Kasumi-1 (cell line): ENCODE data around the gene CCSER1.
A peak's percentile ranks its signal among the peaks of the same experiment; 100 is the strongest.

Experiments
- DNase-seq, 2 experiments: peaks; one replicate each; lab custom pipeline; 2025; lab: John Stamatoyannopoulos, UW

The CCSER1 gene

DNA sequence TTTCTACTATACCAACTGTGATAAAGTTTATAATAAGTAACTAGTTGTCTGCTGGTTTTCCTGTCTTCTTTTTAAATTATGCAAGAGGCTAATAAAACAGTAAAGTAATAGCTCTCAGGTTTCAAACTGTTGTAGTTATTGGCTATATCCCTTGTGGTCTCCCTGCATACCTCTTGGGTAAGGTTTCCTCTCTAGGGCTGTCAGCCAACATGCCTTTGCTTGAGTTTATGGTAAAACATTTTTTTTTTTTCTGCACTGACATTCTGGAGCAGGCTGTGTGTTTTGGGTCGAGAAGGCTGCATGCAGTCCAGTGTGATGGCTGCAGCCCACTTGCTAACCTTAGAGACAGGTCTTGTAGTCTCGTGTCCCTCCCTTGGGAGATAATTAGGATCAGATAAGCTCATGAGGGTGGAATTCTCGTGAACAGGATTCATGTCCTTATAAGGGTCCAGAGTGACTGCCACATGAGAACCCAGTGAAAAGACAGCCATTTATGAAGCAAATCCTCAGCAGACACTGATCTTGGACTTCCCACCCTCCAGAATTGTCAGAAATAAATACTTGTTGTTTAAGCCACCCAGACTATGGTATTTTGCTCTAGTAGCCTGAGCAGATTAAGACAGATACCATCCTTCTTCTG, 831.2 kb downstream of the CCSER1 start:
- DNase-seq: peak; percentile 56 to 69

DNA sequence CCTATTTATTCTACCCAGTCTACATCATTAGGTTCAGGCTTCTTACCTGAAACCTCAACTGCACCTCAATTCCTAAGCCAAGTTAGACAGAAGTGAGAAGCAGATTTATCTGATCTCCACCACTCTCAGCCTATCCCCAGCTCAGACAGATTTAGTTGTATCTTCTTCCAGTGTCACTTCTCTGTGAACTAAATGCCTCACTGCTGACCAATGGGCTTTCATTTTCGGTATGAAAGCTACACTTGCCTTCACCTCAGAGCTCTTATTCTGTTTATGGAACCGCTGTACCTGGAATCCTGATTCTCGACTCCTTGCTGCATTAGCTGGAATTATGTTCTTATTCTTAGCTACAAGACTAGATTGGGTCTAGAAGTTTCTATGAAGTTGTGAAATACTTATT, 833.2 kb downstream of the CCSER1 start:
- no peak for DNase-seq

DNA sequence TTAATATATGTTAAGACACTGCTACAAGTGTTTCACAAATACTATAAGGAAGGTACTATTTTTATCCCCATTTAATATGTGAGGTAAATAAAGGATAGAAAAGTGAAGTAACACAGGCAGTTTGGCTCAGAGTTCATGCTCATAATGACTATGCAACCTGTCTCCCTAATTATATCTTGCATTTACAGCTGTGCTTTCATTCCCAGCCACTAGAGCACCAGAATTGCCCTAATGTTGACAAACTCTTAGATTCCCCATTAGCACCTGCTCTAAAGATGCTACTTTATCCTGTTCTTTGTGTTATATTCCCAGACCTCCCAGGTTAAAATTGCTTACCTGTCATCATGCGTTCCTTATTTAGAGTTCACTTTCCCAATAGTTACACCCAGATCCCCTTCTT, 833.6 kb downstream of the CCSER1 start:
- no peak for DNase-seq

DNA sequence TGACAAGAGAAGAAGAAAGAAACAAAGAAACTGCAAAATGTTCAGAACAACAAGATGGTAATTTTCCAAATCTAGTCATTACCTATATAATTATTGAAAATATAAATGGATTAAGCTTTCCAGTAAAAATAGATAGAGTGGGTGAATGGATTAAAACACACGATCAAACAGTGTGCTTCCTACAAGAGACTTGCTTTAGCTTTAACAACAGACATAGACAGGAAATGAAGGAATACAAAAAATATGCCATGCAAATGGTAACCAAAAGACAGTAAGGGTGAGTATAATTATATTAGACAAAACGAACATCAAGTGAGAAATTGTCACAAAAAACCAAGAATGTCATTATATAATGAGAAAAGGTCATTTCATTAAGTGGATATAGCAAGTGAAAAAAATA, 842.8 kb downstream of the CCSER1 start:
- no peak for DNase-seq

DNA sequence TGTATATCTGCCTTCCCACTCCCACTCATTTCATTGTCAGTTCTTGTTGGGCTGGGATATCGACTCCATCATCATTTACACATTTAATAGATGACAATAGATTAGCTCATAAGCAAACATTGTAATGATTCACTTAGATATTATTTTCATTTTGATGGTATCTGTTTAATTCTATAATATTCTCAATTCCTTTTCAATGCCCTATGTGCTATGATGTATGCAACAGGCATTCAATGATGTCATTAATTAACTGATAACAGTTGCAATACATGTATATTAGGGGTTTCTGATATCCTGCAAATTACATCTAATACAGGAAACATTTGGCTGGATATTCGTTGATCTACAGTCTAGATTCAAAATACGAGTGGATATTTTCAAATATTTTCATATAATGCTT, 850.5 kb downstream of the CCSER1 start:
- DNase-seq: no peak

DNA sequence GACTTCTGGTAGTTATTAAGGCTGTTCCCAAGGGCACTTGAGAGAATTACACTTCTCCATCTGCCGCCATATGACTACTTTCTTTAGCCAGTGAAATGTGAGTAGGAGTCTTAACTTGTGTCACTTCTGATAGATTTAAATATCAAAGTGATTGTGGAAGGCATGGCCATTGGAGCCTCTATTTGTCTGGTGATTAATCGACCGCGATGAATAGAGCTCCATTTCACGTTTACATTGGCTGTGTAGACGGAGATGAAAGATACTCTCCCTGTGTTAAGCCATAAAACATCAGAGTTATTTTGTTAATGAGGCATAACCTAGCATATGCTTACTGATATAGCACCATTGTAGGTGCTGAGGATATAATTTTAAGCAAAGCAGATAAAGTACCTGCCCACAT, 852.4 kb downstream of the CCSER1 start:
- DNase-seq: no peak

DNA sequence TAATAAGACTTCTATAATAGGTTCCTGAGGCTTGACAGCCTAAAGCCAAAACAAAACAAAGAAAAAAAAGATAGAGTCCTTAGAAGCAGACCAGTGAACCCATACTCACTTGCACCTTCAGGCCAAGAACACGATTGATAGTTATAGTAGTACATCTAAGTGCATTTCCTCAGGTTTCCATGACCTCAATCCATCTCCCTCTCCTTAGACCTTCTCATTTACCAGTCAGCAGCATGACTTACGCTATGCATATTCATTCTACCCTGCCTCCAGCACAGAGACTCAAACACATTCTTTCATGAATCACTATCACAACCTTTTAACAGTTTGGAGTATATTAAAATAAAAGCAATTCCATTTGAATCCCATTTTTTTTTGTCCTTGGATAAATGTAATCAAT, 855.6 kb downstream of the CCSER1 start:
- DNase-seq: no peak

DNA sequence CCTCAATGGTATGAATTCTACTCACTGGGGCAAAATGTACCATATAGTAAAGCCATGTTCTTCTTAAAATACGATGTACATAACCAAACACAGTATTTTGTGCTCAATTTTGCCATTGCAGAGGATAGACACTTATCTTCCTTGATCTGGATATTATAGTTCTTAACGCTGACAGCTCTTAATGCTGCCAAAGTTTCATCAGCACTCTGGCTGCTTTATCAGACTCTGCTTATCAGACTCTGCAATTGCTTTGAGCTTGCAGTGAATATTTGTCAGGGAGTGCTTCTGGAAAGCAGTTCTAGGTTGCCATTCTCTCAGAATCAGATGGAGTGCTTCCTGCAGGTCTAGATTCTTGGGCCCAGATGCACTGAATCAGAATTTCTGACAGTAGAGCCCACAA, 863.1 kb downstream of the CCSER1 start:
- DNase-seq: no peak

DNA sequence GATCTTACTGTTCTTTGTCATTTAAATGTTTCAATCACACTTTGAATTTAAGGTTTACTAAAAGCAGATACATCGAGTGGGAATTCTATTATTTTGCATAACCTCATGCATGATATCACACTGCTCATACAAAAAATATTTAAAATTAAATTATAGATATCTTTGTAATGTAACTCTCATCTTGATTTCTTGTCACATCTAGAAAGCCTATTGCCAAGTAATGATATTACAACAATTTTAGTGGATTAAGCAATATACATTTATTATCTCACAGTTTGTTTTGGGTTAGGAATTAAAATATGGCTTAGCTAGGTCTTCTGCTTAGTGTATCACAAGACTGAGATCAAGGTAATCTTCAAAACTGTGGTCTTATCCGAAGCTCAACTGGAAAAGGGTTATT, 865.0 kb downstream of the CCSER1 start:
- no peak for DNase-seq

DNA sequence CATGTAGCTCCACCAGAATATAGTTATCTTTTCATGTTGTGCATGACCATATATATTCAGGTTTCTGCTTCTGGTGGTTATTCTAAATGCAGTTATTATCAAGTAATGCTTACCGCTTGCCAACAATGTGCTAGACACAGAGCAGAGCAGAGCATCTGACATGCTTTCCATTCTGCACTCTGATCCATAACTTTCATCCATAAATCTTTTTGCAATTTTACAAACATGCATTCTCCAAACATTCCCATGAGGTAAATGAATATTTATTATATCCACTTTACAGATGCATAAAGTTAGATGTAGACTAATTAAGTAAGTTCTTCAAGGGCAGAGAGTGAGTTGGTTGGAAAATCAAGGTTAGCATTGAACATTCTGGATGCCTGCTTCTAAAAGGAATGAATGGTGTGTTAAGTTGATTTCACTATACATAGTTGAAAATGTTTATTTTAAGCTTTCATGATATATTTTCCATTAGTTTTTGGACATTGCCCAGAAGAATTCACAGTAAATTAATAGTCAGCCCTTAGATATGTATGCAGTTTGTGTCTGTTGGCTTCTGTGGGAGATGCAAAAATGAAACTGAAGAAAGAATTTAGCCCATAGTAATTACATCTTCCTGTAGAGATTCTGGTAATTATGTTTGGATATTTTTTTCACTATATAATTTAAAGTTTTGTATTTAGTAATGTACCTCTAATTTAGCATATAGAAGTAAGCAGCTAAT, 867.8 kb downstream of the CCSER1 start:
- DNase-seq: no peak

DNA sequence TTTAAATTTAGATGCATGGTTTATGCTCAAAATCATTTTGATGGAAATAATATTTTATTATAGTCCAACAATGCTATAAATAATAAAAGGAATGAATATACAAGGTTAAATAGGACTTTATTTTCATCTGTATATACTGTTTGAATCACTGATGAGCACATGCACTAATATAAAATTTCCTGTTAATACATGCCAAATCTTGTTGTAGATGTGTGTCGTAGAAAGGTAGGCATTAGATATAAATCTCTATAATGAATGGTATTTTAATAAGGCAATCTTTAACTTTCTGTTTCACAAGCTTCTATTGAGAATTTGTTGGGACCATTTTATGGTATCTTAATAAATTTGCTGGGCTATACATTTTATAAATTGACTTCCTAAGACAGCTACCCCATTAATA, 868.8 kb downstream of the CCSER1 start:
- DNase-seq: no peak

DNA sequence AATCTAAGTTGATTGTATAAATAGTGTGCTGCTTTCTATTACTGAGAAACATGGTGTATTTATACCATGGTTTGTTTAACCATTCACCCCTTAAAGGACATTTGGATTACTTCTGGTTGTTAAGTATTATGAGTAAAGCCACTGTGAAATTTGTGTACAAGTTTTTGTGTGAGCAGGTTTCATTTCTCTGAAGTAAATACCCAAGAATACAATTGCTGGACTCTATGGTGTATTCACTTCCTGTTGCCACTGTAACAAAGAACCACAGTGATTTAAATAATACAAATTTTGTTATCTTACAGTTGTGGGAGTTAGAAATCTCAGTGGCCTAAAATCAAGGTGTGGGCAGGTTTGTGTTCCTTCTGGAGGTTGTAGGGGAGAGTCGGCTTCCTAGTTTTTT, 869.6 kb downstream of the CCSER1 start:
- DNase-seq: no peak

DNA sequence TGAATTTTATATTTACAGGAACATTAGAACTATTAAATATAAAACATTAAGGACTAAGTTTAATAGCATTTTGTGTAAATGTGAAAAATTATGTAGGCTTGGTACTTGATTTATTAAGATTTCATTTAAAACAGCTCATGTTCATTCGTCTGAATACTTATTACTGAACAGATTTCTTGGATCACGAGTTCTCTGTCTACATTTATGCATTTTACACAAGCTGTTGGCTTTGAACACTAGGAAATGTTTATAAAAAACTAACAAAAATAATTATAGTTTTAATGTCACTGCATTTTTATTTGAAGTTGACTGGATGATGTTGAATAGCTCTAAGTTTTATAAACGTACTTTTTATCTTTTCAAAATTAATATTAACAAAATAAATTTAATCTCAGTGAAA, 888.7 kb downstream of the CCSER1 start:
- DNase-seq: no peak

DNA sequence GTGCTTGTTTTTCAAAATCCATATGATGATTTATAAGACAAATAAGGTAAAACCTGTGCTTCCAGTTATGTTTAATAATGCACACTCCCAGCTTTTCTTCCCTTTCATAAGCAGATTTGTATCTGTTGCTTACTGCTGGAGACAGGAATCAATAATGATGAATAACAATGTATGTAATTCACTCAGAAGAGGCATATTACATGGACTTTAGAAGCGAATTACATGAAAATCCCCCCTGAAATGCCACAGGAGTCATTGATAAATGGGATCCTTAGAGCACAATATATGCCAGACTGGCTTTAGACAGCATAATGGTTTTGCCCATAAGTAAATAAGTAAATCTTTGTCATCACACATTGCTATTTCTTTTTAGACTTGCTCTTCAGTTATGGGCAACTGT, 892.3 kb downstream of the CCSER1 start:
- DNase-seq: no peak

DNA sequence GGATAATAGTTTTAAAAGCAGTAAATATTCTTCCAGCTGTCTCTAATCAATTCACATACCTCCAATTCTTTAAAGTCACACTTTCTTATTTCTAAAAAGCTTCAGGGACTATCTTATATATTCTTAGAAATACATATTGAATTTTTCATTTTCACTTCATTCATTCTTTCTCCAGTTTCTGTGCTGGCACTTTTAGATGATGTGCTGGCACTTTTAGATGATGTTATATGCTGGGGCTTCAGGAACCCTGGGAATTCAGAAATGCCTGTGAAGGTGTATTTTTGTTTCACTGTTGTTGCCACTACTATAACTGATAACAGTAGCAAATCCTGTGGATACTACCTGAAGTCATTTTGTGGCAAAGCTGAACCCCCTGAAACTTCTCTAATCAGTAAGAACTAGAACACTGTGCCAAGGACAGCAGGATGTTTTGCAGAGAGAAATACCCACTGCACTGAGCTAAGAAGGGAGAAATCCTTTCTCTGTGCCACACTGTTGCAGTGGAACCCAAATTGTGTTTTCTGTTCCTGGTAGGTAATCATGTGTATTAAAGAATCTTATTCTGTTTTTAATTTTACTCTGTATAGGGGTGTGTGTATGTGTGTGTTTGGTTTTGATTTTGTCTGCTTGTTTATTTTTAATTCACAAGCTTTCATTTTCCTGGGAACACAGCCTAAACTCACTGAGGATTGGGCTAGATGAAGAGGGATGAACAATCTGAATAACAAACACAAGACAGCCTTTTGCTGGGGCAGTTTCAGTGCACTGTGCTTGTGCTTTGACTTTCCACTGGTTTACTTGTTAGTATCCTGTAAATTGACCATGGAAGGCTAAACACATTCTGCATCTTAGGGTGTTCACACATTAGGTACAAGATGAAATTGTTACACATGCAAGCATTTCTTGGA, 898.3 kb downstream of the CCSER1 start:
- DNase-seq: no peak

DNA sequence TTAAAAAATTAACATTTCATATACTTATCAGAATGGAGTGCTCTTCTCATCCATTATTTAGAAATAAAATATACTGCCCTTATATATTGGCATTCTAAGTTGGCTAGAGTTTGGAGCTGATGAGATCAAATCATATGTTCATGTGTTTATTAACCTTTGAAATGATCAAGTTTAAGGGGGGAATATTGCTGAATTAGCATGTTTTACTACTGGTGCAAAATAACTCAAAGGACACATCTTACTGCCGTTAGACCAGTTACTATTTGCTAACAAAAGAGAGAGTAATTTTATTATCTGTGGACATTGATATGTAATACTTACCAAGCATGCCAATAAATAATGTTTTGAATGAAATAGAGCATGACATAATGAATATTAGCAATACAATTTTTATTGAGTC, 901.0 kb downstream of the CCSER1 start:
- no peak for DNase-seq

DNA sequence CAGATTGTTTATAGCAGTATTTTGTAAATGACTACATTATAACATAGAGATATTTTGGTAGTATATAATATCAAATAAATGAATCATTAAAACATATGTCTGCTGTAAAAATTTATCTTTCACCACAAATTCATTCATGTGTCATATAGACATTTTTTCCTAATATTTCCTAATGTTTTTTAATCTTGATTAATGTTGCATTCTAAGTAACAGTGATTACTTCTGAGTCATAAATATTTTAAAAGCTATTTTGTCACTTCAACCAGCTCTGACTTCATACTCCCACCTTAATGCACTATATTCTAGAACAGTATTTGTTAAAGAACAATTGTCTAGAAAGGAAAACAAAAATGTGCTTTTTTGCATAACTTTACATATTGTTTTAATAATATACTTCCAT, 904.6 kb downstream of the CCSER1 start:
- DNase-seq: no peak

DNA sequence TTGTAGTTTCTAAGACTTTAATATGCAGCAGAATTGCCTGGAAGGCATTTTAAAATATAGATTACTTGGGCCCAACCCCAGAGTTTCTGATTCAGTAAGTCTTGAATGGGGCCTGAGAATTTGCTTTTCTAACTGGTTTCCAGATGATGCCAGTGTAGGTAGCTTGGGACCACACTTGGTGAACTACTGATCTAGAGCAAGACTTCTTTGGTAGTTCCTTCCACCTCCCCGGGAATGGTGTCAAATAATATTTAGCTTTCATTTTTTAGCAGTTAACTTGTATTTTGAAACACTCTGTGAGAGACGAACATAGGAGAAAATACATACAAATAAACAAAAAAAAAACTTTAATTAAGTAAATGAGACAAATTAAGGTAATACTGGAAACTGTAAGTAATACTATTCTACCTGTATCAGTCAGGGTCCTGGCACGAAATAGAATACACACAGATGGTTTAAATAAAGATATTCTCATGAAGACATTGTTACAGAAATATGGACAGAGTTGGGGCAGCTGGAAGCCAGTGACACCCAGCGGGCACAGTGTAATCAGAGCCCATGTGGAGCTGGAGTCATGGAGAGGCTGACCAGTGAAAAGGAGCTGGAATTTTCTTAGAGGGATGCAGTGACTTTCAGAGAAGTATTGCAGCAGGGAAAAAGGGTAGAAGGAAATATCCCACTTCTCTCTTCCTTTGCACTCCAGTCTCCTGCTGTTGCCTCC, 905.7 kb downstream of the CCSER1 start:
- DNase-seq: no peak

DNA sequence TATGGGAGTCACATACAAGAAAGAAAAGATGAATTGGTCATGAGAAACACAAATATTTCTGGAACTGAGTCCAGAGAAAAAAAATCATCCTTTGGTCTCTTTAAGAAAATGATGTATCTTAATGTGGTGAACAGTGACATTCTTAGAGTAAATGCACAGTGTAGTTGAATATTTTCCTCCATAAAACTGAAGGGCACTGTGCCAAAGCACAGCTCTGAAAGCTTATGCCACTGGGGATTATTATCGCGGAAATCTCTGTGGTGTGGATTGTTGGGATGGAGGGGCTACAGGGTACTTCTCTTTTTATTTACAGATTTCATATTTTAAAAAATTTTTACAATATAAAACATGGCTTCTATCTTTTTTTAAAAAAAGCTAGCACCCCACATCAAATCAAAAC, 908.1 kb downstream of the CCSER1 start:
- DNase-seq: no peak

DNA sequence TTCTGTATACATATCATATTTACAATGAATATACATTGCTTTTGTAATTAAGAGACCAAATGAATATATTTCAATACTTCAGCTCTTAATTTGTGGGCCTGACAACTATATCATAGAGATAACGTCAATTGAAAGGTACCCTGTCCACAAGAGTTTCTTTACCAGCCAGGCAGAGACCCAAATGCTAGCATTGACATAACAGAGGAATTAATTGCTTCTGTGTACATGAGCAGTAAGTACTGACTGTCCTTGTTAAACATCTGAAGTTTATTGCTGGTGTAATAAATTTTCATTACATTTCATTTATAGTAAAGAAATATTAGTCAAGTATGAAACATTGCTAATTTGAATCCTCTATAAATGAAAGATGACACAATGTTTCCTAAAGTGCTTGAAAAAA, 910.8 kb downstream of the CCSER1 start:
- no peak for DNase-seq

DNA sequence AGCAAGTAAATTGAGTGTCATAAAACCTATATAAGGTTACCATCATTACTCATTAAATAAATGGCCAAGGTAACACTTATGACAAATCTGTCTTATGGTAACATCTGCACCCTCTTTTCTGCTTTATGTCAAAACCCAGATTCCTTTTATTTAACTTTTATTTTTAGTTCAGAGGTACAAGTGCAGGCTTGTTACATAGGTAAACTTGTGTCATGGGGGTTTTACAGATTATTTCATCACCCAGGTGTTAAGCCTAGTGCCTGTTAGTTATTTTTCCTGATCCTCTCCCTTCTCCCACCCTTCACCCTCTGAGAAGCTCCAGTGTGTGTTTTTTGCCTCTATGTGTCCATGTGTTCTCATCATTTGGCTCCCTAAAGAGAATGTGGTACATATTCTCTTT, 930.7 kb downstream of the CCSER1 start:
- no peak for DNase-seq

DNA sequence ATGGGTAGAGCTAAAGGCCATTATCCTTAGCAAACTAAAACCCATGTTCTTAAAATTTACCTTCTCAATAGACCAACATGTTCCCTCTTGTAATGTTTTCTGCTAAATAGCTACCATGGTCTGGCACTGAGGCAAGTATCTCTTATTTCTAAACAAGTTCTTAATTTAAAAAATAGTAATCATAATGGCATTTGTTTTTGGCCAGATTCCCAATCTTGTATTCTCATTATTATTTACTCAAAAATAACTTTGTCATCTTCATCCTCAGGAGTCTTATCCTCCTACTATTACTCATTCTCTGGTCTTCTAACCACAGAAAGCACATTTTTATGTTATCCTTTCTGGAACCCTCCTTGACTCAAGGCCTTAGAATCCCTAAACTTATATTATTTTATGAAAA, 931.2 kb downstream of the CCSER1 start:
- no peak for DNase-seq
